DMS 273 (cell line): ENCODE measurements around the gene HDAC4.

ENCODE experiments used
- DNase-seq: peaks from one replicate; lab custom pipeline; 2025; ENCODE audit not compliant: unreplicated experiment; lab: John Stamatoyannopoulos, UW

HDAC4 gene

DNA sequence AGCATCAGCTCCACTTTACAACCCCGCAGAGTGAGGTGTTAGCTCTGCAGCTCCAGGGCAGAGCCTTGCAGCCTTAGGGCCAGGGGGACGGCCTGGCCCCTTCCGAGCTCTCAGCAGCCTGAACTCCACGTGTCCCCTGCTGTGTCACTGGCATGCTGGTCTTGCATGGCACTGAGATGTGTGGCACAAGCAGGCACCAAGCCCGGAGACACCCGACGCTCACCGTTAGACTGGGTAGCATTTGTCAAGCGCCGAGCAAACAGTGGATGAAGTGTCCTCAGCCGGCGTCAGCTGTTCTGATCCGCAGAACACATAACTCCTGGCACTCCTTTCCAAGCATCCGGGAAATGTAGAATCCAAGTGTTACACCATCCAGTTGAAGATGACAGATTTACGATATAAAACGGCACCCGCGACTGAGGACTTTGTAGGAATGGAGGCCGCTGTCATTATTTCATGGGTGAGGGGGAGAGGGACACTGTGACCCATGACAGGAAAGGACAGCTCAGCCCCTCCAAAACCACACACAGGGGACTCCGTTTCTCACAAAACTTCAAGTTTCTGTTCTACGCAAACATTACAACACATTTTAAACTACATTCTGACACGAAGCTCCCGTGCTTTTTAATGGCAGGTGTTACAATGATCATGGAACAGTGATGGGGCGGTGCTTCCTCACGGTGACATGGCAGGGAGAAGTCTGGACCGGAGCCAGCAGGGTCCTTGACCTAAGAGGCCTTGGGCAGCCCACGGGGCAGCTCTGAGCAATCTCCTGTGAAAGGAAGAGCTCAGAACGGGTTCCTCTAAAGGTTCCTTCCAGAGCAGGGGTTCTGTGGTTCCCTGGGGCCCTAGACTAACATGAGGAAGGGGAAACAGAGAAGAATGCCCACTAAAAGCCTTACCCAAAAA is 89.4 kb downstream of the HDAC4 start:
- DNase-seq = no peak

DNA sequence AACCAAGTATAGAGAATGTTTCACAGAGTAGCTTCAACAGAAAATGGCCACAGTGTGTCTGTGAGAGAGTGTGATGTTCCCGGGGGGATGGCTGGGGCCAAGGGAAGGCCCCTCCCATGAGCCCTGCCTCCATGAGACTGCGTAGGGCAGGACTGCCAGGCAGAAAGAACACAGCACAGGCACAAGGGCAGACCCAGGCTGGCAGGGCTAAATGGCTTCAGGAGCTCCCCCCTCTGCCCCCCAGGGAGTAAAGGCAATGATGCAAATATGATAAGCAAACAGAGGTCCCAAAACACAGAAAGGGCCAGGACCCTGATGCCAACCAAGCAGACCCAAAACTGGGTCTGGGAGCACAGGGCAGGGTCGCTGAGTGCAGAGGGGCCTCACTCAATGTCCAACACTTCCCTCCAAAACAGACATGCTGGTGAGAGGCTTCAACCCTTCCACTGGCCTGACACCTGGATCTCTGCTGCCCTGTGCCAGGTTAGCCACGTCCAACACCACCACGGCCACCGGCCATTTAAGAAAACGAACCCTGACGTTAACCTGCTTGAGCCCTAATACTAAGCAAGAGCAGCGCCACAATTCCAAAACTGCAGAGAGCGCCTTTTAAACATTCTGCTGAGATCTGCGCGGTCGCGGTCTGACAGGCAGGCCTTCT is 90.3 kb downstream of the HDAC4 start:
- no peak for DNase-seq

DNA sequence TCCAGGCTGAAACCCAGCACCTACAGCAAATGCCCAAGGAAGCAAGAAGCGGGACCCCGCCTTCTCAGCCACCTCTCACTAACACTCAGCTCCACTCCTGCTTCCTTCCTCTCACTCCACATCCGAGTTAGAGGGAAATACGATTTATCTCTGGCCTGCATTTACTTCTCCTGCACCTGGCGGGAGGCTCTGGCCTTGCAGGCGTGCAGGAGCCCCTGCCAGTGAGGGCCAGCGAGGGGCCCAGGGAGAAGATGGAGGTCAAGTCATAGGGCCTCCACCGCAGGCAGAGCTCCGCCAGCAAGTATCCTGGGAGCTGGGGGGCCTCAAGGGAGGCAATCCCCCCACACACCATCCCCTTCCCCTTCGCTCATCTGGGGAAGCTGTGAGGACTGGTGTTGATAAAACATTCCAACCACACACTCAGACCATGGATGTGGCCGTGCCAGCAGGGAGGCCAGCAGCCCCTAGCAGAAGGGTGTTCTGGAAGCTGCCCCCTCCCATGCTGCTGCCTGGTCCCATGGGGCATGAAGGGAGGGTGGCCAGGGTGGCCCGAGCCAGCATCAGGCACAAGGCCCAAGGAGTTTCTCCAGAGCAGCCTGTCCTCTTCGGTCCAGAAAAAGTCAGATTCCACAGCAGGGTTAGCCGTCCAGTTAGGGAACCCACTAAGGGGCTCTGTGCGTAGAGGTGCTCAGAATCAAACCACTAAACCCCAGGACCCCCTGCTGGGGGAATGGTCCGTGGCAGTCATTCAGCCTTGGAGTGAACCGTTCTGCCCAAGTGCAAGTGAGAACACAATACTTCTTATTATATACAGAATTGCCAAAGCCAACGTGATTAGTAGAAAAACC is 91.2 kb downstream of the HDAC4 start:
- DNase-seq = no peak

DNA sequence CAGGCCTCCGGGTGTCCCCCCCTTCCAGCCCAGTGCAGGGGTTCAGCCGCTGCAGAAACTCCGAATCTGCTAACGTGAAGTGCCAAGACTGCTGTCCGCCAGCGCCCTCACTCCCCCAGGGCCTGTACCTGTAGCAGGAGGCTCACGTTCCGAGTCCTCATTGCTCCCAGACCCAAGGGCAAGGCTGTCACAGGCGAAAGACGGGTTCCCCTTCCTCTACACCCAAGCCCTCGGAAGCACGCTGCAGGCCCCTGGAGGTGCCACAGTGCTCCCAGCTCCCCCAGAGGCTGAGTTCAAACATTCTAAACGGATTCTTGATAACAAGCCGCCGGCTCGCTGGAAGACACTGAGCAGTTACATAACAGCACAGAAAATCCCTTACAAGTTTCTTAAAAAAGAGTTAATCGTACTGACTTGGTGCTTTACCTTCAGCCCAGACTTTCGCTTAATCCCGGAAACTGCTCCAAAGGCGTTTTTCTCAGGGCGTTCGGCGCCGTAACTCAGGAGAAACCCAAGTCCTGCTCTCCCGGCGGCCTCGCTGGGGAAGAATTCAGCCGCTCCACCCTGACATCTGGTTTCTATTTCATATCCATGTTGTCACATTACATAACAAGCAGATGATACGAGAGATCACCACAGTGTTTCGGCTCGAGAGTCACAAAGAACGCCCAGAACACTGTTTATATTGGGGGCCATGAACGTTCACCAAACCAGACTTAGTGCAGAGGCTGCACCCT is 92.0 kb downstream of the HDAC4 start:
- DNase-seq = no peak

DNA sequence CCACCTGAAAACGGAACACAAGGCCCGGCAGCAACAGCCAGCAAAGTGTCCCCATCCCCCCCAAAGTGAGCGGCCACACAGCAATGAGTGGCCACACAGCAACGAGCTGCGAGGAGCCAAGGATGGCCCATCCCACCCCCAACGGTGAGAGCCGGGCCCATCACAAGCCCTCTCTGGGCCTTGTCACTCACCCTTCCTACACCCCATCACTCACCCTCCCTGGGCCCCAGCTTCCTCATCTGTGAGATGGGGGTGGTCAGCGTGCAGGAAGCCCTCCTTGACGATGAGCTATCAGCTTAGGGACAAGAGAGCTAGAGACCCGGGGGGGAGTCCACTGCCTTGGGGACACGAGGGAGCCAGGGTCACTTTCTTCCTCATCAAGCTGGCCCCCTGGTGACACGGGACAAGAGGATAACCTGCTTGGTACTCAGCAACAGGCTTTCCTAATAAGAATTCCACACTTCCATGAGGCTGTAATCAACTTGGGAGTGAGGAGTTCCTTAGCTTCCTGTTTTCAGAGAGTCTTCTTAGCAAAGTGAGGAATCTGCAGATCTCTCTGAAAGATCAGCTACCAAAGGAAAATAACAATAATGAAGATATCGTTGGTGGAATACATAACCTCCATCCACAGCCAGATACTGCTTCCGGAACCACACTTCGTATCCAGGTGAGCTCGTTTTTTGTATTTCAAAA is 92.8 kb downstream of the HDAC4 start:
- no peak for DNase-seq

DNA sequence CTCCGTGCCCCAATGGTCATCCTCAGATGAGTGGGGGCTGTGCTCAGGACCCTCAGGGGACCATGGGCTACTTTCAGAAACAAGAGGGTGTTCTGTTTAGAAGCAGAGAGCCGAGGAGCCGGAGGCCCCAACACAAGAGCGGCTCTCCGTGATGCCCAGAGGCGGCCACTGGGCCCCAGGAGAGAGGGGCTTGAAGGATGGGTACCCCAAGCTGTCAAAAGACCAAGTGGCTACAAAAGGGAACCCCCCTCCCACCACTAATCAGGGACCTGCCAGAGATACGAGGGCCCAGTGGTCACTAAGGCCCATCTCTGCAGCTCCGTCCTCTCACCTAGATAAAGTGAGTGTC is 93.6 kb downstream of the HDAC4 start:
- DNase-seq = no peak

DNA sequence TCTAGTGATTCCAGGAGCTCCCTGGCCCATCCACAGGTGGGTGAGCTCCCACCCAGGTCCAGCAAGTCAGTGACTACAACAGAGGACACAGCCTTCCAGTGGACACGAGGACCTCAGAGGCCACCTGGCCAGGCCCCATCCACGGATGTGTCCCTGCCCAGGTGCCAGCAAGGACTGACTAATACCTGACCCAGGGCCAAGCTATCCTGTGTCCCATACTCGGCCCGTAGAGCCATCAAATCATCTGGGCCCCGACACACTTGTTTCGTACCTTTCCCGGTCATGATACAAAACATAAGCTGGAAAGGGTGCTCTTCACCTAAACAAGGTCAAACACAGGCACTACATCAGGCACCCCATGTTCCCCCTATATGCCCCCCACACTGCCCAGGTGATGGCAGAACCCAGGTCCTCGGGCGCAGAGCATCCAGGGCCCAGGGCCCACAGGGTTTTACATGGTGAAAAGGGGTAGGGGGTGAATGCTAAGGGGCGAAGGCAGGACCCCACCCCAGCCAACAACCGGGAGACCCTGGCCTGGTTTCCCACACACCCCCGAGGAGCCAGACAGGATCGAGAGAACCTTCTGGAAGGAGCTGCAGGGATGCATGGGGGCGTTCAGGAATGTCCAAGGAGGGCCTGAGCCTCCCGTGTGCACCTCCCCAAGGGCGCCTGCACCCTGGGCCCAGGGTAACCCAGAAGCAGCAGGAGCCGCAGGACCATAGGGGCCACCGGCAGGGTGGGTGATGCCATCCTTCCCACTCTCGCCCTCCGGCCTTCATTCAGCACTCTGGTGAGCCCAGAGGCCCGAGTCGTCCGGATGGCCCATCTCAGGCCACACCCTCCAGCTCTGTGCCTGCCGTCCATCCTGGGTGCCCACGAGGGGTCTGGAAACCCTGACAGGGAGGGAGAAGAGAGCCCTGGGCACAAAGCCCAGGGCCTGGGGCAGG is 94.3 kb downstream of the HDAC4 start:
- no peak for DNase-seq

DNA sequence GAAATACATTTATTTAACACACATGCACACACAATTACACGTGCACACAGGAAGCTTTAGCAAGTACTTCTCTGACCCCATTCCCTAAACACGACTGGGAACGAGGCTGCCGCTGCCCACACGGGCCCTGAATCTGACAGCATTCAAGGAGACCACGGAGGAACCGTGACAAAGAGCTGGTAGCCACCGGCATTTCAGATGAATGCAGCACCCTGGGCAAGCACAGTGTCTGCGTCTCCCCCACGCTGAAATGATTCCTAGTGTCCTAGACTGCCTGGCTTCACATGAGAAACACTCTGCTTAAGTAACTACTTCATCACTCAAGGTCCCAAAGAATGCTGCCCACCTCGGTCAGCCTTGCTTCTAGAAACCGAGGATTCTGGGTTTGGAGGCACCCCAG is 95.0 kb downstream of the HDAC4 start:
- DNase-seq = no peak

DNA sequence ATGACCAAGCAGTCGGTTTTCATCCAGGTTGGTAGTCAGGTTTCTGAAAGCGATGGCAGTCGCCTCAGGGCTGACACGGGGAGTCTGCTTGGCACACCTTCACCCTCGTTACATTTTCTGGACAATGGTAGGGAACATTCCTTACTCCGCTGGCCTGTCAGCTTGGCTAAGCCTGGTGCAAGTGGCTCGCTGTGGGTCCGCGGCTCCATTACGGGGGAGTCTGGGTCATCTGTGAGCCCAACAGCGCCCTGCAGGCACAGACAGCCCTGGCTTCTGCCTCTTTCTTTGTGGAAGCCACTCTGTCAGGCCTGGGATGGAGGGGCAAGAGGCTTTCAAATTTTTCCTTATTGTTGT is 95.6 kb downstream of the HDAC4 start:
- no peak for DNase-seq

DNA sequence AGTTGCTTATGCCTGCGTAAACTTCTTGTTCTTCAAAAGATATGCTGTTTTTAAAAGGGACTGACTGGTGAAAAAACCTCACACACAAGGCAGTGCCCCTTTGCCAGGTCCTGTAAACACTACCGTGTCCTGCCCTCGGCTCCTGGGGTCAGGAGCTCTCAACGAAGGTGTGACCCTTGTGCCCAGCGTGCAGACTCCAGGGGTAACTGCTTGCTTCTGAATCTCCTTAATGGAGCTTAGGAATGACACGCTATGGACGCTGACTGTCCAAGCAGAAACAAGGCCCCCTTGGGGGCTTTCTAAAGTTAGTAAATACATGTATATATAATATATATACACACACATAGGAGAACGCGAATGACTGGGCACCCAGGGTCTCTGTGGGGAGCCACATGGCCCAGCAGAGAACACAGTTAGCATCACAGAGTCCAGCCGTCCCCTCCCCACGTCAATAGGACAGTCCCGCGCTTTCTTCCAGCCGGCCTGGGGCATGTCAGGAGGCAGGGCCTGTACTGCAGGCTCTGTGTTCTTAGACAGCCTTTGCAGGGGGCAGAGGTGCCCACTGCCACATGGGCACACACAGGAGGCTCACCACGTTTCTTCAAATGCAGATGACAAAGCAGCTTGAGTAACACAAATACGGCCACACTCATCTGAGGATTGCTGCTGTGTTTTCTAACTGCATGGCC is 96.1 kb downstream of the HDAC4 start:
- DNase-seq = no peak

DNA sequence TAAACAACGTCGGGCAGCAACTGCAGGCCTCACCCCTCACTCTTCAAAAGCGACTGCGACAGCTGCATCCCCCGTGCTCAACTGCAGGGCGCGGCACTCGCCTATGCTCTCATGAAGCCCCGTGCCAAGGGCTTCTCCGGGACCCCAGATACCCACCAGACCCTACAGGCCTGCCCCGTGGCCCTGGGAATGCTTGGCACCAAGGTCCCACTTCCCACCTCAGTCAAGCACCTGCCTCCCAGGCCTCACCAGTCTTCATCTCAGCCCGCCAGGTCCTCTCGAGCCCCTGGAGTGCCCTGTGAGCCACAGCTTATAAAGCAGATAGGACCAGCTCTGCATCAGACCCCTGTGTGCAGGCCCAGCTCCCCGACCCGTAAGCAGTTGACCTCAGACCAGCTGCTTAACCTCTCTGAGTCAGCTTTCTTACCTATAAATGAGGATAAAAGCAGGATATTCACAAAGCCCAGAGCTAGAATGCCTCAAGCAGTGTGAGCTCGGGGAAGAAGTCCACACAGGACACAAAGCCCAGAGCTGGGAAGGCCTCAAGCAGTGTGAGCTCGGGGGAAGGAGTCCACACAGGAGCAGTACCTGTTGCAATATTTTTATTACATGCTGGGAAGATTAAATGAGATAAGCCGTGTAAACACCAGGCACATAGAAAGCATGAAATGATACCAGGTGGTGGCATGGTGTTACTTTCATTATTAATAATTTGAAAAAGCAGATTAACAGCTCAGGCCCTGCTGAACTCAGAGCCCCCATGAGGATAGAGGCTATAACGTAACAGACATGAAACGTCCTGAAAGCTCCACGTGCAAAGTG is 96.9 kb downstream of the HDAC4 start:
- no peak for DNase-seq

DNA sequence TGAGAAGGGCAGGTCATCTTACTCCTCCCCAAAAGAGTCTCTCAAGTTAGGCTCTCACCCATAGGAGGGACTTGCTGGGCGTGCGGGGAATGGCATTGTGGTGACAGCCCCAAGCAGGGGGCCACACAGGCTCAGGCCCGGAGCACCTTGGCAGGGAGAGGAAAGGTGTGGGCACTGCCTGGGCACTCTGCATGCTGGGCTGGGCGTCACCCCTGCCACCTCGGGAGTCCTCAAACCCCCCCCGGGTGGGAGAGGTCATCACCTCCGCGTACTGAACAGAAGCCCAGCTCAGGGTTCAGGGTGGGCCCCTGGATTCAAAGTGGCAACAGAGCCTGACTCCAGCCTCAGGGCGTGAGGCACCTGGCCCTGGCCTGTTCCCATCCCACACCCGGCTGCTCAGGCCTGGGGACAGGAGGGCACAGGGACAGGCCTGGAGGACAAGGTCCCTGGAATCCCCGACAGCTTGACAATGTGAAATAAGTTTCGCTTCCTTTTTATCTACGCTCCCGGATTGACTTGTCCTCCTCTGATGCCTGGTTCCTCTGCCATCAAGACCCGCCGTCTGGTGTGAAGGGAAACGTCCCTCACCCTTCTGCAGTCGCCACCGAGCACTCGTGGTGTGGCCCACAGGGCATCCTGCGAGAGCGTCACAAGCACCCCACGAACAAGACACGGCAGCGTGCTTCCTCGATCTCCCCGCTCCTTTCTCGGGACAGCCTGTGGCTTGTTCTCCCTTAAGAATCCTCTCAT is 97.8 kb downstream of the HDAC4 start:
- DNase-seq = no peak

DNA sequence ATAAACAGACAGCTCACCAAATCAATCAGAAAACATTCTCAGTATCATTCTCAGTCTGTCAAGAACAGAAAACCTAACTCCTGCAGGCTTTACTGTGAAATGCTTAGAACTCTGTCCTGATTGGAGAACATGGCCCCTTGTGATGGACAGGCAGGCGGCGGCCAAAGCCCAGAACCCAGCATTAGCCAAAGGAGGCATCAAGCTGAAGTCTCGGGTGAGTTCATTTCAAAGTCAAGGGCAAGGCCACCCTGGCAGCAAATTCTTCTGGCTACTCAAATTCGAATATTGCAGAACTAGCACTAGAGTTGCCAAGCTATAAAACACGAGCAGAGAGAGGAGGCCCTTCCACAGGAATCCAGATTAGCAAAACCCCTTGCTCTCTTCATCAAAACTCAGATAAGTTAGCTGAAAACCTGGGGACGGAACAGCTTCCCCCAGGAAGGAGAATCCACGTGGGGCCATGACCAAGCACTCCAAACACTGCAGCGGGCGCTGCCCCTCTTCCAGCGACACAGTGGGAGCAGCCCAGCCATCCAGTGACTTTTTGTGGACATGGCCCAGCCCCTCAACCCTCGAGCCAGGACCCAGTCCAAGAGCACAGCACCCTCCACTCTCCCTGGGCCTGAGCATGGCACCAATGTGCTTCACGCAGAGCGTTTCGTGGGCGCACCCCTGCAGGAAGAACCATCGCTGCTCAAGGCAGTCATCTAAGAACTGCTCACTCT is 98.6 kb downstream of the HDAC4 start:
- DNase-seq = no peak

DNA sequence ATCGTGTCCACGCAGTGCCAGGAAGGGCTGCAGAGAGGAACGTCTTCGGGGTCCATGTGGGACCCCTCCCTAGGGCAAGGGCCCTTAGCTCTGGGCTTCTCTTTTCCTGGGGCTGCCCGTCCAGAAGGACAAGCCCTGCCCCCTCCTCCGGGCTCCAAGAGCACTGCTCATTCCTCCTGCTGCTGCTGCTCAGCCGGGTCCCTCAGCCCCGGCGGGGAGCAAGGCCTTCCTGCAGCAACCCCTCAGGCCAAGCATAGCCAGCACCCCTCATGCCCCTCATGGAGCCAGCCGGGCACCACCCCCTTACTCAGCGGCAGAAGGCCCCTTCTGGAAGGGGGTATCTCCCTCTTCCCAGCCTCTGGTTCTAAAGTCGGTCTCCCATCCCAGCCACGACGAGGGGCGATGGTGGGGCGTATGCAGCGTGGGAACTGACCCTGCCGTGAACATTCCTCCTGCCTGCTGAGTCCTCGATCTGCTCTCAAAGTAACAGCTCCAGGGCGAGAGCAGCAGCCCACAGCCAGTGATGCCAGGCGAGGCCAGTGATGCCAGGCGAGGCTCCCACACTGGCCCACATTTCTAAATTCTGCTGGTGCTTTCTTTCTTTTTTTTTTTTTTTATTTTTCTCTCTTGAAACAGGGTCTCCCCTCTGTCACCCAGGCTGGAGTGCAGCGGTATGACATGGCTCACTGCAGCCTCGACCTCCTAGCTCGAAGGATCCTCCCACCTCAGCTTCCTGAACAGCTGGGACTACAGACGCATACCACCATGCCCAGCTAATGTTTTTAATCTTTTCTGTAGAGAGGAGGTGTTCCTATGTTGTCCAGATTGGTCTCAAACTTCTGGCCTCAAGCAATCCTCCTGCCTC is 99.7 kb downstream of the HDAC4 start:
- DNase-seq = no peak

DNA sequence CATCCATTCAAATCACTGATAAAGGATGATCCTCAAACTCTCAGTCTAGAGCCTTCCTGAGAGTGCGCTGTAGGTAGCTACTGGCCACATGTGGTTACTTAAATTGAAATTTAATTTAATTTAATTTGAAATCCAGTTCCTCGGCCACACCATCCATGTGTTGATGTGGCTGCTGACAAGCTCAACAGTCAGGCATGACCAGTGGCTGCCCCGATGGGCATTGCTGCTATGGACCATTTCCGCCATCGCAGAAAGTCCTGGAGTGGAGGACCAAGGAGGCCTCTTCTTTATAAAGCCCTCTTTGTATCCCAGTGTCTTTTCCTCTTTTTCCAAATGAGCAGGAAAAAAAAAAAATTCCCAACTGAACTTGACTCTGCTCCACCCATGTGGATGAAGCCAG is 100.6 kb downstream of the HDAC4 start:
- DNase-seq = no peak
